Esophagus muscularis mucosa (tissue), 4 donors: Measurements from ENCODE around the gene ADGRD2. TPM values are rescaled to one million over a fixed set of nuclear protein-coding genes. Genes with fewer than 3 reads are reported as not detected.

Experiments
- DNase-seq: peaks from one replicate; pipeline ENCODE4 v3.0.0-alpha.2; 2017; ENCODE audit errors: extremely low spot score
- H3K27ac ChIP-seq, 4 donors: fragments of 200-600 bp; sonication (generic); replicated peaks in 1 of 4; 1 replicate in 3 of 4; 2 replicates in 1 of 4; pipeline ENCODE4 v1.5.1; 2016 to 2019; ENCODE audit warnings: mild to moderate bottlenecking in 1 of 4
- H3K27me3 ChIP-seq, 4 donors: fragments of 200-600 bp; sonication (generic); one replicate each; pipeline versions ENCODE4 v1.5.1 to v1.6.0; 2016 to 2019
- H3K36me3 ChIP-seq, 4 donors: fragments of 200-600 bp; sonication (generic); one replicate each; pipeline ENCODE4 v1.5.1; 2016 to 2019
- H3K4me1 ChIP-seq, 4 donors: fragments of 200-600 bp; sonication (generic); one replicate each; pipeline ENCODE4 v1.5.1; 2016 to 2019
- H3K4me3 ChIP-seq, 4 donors: fragments of 200-600 bp; sonication (generic); 1 replicate in 2 of 4; 2 replicates in 2 of 4; pipeline ENCODE4 v1.5.1; 2016 to 2019; ENCODE audit warnings: mild to moderate bottlenecking in 4 of 4, moderate library complexity in 1 of 4
- H3K9me3 ChIP-seq, 4 donors: fragments of 200-600 bp; sonication (generic); 1 replicate in 3 of 4; 2 replicates in 1 of 4; pipeline ENCODE4 v1.5.1; 2016 to 2019
- CTCF ChIP-seq, 3 experiments: fragments of 200-600 bp in 2 of 3; fragments of 450-650 bp in 1 of 3; sonication (generic) in 2 of 3; IDR thresholded peaks; one replicate each; pipeline ENCODE4 v1.5.1; 2017 to 2019; ENCODE audit warnings: antibody characterized with exemption in 3 of 3, mild to moderate bottlenecking in 2 of 3, moderate library complexity in 1 of 3
- EP300 ChIP-seq: sonication (generic); formaldehyde crosslinking; IDR thresholded peaks from one replicate; pipeline ENCODE4 v1.6.1; 2017; ENCODE audit warnings: antibody characterized with exemption
- POLR2A ChIP-seq: fragments of 450-650 bp; IDR thresholded peaks from one replicate; pipeline ENCODE4 v1.6.1; 2017; ENCODE audit warnings: antibody characterized with exemption, moderate library complexity, mild to moderate bottlenecking, low read depth
- POLR2AphosphoS5 ChIP-seq, 2 donors: sonication (generic); formaldehyde crosslinking; IDR thresholded peaks; one replicate each; pipeline ENCODE4 v1.6.1; 2017; ENCODE audit warnings: antibody characterized with exemption in 2 of 2
- WGBS: methylation state at CpG from one replicate; pipeline ENCODE4 v1.1.5; 2018; 5-methylcytosine and 5-hydroxymethylcytosine counted together
- intact Hi-C: fragments of 100-400 bp; cut with DNase I; formaldehyde crosslinking; loops from one replicate; pipeline ENCODE4 v1.15.1; 2023
- total RNA-seq, 4 donors: library from RNA; depleted of rRNA; stranded (reverse); fragments of >200 nt; gene quantifications; one replicate each; pipeline versions ENCODE4 v1.1.0 to v1.2.1, GENCODE V29; 2016

Gene ADGRD2
- total RNA-seq, 4 donors from 2014 or later, result not detected

GRCh38 chr9:124457079-124457886 is 7.0 kb downstream of the ADGRD2 start:
- Histone ChIP-seq H3K9me3 (no peaks in the 10 kb centered on the region), H3K36me3 (no peaks in the 10 kb centered on the region), H3K27ac (no peak overlapping the region), H3K27me3 (peaks cover 0 to 36% (median 14%) of the 10 kb centered on the region in 4 donors), H3K4me3 (no peak overlapping the region), H3K4me1 (peaks cover 0 to 14% (median 9%) of the 10 kb centered on the region in 4 donors)
- WGBS, result 87% methylated on average over 17 of the region's 18 CpGs
- no peak for TF ChIP-seq EP300
- no peak for TF ChIP-seq CTCF (IDR thresholded peaks at IDR 0.05)
- no peak for TF ChIP-seq POLR2AphosphoS5 (IDR thresholded peaks at IDR 0.05)
- TF ChIP-seq POLR2A, result no peak
- intact Hi-C loops, result no loop called here
- no peak for DNase-seq

- Histone ChIP-seq H3K27me3 (peaks cover 0 to 30% (median 9%) of the 10 kb centered on the region in 4 donors), H3K4me1 (peaks cover 0 to 9% (median 6%) of the 10 kb centered on the region in 4 donors), H3K4me3 (no peak overlapping the region), H3K36me3 (no peaks in the 10 kb centered on the region), H3K27ac (no peak overlapping the region), H3K9me3 (peaks cover 0 to 2% (median 0%) of the 10 kb centered on the region in 4 donors)
- intact Hi-C loops, result no loop called here
- DNase-seq, result no peak
- TF ChIP-seq EP300 (no peak), CTCF (IDR thresholded peaks at IDR 0.05) (no peak), POLR2A (no peak), POLR2AphosphoS5 (IDR thresholded peaks at IDR 0.05) (no peak)
- no CpG with 5 or more reads among the region's 8 CpGs for WGBS
Observed at GRCh38 chr9:124457887-124458431, 7.7 kb downstream of the ADGRD2 start.

GRCh38 chr9:124458441-124458840 is 8.2 kb downstream of the ADGRD2 start:
- H3K9me3 ChIP-seq, result peaks cover 0 to 7% (median 0%) of the 10 kb centered on the region in 4 donors
- 85% methylated on average over 9 of the region's 9 CpGs for WGBS
- H3K4me3 ChIP-seq, result no peak overlapping the region
- H3K36me3 ChIP-seq, result no peaks in the 10 kb centered on the region
- no peak overlapping the region for H3K27ac ChIP-seq
- H3K4me1 ChIP-seq, result peaks cover 0 to 4% (median 2%) of the 10 kb centered on the region in 4 donors
- no peak for DNase-seq
- H3K27me3 ChIP-seq, result peaks cover 0 to 25% (median 6%) of the 10 kb centered on the region in 4 donors
- intact Hi-C loops, result no loop called here
- TF ChIP-seq POLR2A (no peak), EP300 (no peak), POLR2AphosphoS5 (IDR thresholded peaks at IDR 0.05) (no peak), CTCF (IDR thresholded peaks at IDR 0.05) (no peak)

GRCh38 chr9:124462739-124463138 is 12.5 kb downstream of the ADGRD2 start:
- no peak for DNase-seq
- intact Hi-C loops, result no loop called here
- Histone ChIP-seq H3K27ac (no peak overlapping the region), H3K4me3 (no peak overlapping the region), H3K4me1 (no peaks in the 10 kb centered on the region), H3K27me3 (peaks cover 0 to 22% (median 0%) of the 10 kb centered on the region in 4 donors), H3K36me3 (no peaks in the 10 kb centered on the region), H3K9me3 (peaks cover 0 to 10% (median 0%) of the 10 kb centered on the region in 4 donors)
- WGBS, result 96% methylated on average over 1 of the region's 1 CpG
- TF ChIP-seq POLR2A, result no peak
- no peak for TF ChIP-seq EP300
- no peak for TF ChIP-seq CTCF (IDR thresholded peaks at IDR 0.05)
- TF ChIP-seq POLR2AphosphoS5 (IDR thresholded peaks at IDR 0.05), result no peak
